Effector CD4-positive, alpha-beta T cell (primary cell): ENCODE data around the gene FOXN1.
"Not testable (repeated sequence)": the region's sequence is repeated elsewhere in the genome, so short reads cannot be mapped to it uniquely, and the experiment has no call there.

Source experiments
- DNase-seq: peaks from one replicate; pipeline ENCODE4 v3.0.0-alpha.2; 2020

FOXN1 gene

DNA sequence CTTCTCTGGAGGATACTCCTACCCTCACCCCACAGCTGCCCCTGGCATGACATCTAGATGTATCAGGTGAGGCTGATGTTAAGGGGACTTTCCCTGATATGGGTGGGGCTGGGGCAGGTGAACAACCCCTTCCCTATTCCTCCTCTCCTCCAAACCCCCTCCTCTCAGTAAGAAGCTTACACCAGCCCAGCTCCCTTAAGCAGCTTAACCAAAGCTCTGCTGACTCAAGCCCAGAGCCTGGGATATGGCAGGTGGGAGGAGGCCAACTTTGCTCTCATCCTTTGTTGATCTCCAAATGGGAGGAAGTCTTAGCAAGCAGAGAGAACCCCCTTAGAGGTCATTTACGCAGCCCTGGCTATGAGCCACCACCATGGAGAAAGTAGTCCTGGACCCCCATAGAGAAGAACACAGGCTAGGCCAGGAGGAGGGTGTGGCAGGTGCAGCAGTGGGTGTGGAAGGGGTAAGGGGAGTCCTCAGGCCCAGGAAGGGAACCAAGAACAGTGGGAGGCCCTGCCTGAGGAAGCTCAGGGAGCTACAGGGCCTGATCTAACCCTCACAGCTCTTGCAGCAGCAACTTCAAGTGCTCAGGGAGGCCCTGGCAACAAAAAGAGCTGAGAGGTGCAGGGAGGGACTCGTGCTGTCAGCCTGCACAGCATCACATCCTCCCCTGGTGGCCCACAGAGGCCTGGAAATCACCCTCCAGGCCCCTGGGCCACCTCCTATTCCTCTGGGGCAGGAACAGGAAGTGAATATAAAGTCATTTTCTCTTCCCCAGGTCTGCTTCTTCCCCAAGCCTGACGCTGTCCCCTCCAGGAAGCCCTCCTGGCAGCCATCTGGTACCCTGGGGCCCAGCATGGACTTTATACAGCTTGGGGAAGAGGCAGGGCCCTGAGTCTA, 43.3 kb downstream of the FOXN1 start:
- peak; percentile 58 for DNase-seq

- no peak for DNase-seq
Observed at GRCh38 chr17:28550858-28551257, 44.7 kb downstream of the FOXN1 start.

DNA sequence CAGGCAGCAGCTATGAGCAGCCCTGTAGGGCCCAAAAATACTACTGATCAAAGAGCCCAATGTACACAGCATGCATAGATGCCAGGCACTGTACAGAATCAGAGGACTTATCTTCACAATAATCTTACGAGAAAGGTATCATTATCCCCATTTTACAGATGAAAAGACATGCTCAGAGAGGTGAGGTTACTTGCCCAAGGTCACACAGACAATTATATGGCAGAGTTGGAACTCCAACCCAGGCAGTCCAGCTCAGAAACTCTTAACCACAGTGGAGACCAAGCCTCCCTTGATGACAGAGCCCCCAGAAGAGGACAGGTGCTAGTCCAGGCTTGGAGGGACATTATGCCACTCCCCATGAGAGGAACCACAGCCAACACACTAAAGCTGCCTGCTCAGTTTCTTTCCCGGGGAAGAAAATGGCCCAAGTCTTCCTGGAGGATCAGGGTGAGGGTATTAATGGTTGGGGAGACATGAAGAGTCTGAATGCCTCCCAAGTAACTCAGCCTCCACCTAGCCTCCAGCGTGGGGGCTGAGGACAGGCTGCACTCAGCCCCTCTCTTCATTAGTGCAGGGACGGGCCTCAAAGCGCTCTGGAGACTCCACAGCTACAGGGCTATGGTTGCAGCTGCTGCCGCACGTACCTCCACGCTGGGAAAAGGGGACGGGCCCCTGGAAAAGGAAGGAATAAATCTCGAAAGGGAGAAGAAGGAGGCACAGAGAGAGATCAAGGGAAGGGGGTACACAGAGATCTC, 45.5 kb downstream of the FOXN1 start:
- no peak for DNase-seq

GRCh38 chr17:28552176-28552999, 46.2 kb downstream of the FOXN1 start, which contains the start of gene UNC119:
UNC119 (minus strand) TSS chr17:28552624; CDS start chr17:28552557, 67 bp downstream.
- DNase-seq, result peak; percentile 70

- DNase-seq, result no peak
Observed at GRCh38 chr17:28553000-28553505, 46.9 kb downstream of the FOXN1 start.

DNA sequence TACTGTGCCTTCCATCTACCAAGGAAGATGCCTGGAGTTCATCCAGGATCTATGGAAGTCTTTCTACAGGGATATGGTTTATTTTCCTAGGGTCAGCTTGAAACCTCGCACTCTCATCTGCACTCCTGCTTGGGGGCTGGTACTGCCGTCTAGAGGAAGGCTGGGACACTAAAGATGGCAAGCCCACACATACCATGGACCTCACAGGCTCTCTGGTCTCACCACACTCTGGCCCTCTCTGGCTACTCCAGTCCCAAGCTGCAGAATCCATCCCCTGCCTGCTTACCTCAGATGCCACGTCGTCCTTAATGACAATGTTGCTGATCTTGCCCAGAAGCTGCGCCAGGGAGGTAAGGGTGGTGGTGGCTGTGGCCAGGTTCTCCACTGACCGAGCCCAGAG, 48.4 kb downstream of the FOXN1 start:
- no peak for DNase-seq

DNA sequence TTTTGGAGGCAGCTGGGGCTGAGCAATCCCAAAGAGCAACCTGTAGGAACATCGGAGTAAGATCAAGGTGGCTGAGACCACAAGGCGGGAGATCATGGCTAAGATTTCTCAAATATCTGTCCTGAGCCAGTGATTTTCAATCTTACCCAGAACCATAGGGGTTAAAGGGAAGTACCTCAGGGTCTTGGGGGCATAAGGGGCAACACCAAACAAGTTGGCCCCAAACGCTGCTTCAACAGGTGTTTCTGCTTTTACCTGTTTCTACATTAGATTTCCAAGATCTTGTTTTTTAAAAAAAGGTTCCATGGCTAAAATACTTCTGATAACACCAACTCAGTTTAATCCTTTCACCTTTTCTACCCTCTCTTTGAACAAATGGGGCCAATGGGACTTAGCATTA, 48.9 kb downstream of the FOXN1 start:
- no peak for DNase-seq

GRCh38 chr17:28563475-28563874, 57.3 kb downstream of the FOXN1 start:
- DNase-seq, result no peak

DNA sequence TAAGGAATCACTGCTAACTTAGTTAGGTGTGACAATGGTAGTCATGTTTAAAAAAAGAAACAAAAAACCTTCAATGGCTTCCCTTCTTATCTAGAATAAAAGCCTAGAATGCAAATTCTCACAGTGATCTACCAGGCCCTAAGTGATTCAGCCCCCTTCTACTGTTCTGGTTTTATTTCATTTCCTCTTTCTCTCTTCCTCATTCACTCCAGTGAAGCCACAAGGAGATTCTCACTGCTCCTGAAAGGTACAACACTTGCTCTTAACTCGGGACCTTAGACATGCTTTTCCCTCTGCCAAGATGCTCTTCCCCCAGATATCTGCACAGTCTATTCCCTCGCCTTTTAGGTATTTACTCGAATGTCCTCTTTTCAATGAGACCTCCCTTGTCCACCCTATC, 61.5 kb downstream of the FOXN1 start:
- no peak for DNase-seq

DNA sequence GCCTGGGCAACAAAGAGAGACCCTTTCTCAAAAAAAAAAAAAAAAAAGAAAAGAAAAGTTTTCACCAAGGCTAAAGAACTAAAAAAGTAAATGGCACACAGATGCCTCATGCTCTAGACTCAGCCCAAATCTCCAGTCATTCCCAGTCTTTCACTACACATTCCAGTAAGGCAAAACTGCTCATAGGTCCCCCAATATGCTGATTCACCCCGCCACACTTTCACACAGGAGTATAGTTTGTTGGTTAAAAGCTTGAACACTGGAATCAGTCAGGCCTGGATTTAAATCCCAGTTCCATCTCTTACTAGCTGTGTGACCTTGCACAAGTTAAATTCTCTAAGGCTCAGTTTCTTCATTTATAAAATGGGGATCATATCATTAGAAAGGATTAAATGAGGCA, 63.3 kb downstream of the FOXN1 start:
- DNase-seq, result no peak

GRCh38 chr17:28570716-28571360, 64.7 kb downstream of the FOXN1 start:
- peak; percentile 50 for DNase-seq

GRCh38 chr17:28571361-28572122, 65.4 kb downstream of the FOXN1 start, which contains the start of gene PIGS:
PIGS (minus strand) TSS chr17:28571524; CDS start chr17:28571496, 28 bp downstream.
- peak; percentile 90 for DNase-seq

GRCh38 chr17:28572259-28573039, 66.3 kb downstream of the FOXN1 start:
- DNase-seq, result no peak

DNA sequence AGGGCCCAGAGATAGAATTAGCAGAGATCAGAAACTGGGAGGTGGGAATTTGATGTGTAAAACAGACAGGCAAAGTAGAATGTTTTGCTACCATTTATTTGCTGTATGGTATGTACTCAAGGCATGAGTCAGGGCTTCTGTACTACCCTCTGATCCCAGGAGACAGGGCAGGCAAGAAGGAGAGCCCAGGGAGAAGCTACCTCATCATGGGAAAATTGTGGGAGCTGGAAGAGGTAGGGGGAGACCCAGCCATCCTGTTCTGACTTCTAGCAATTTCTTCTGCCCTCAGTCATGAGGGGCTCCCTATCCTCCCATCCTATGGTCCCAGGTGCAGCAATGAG, 66.9 kb downstream of the FOXN1 start:
- DNase-seq, result no peak

DNA sequence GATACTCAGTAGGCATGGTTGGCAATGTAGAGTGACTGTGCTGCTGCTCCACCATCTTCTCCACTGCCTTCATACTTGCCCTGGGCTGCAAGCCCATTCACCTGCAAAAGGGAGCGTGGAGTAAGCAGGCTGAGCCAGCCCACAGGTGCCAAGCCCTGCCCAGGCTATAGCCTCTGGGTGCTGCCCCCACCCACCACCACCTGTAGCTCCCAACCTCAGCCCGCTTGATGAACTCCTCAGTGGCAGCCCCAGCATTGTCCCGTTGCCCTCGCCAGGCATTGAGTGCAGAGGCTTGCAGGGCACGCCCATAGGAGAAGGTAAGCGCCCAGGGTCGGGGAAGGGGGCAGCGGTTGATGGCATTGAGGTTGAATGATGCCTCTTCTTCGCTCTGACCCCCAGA, 67.4 kb downstream of the FOXN1 start:
- DNase-seq, result no peak

GRCh38 chr17:28573966-28574480, 67.9 kb downstream of the FOXN1 start:
- DNase-seq, result no peak

DNA sequence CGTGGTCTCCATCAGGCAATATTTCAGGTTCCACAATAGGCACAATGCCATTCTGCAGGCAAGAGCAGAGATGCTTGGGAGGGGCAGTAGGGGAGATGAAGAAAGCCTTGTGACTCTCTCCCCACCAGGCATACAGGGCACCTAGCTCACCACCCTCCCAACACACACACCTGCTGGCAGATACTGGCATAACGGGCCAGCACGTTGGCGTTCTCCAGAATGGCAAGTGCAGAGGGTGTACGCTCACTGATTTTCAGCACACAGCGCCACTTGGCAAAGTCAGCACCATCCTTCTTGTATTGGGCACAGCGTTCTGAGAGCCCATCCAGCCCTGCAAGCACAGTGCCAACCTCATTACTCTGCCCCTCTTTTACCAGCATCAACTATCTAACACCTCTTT, 68.4 kb downstream of the FOXN1 start:
- DNase-seq, result no peak

DNA sequence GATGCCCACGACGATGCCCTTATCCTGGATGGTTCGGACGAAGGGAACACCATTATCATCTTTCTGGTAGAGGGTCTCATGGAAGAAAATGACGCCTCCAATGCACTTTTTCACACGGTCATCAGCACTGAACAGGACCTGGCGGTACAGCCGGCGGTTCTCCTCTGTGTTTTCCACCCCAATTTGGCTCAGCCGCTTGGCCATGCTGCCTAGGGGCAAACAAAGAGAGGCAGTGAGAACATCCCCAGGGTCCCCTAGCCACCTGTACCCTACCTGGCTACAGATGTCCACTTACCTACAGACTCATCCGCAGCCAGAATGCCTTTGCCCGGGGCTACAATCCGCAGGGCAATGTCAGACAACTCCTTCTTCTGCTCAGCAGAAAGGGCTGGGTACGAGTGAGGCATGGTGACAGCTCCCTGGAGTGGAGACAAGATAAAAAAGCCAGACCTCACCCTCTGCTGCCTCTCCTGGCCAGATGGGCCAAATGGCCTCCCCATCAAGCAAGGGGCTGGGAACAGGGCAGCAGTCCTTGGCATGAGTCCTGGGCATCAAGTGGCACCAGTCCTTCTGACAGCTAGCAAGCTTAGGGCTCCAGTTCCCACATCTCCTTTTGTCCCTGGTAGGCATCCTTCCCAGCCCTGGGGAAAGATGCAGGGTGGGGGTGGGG, 69.1 kb downstream of the FOXN1 start:
- no peak for DNase-seq

DNA sequence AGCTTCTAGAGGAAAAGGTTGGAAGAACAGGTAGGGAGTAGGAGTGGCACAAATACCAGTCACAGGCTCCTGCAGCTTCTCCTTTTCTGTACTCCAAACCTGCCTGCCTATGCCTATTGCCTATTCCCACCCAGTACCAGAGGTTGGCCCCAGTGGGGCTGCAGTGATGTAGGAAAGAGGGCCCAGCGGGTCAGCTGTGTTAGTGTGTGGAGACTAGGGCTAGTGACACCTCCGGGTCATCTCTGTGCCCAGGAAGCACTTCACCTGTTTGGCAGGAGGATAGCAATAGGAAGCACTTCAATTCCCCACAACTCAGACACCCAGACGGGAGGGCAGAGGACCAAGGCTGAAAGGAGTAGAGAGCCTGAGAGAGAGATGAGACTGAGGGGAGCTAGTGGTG, 69.9 kb downstream of the FOXN1 start:
- DNase-seq, result not testable (repeated sequence)
